ENCODE data around the gene SDHAF4.
"Not testable (repeated sequence)": the region's sequence is repeated elsewhere in the genome, so short reads cannot be mapped to it uniquely, and the experiment has no call there.

SDHAF4 gene

GRCh38 chr6:70566751-70567382, at the start of gene SDHAF4:
SDHAF4 (plus strand) TSS chr6:70566930; CDS start chr6:70566941, 11 bp downstream.
- peak; percentile 89 for DNase-seq (ENCODE audit: low read depth)

GRCh38 chr6:70518723-70519122, 48.0 kb upstream of the SDHAF4 start:
- DNase-seq (ENCODE audit: low read depth): no peak

- DNase-seq (ENCODE audit: low read depth): no peak
These were observed 46.2 kb upstream of the SDHAF4 start for GRCh38 chr6:70520575-70520974.

GRCh38 chr6:70524721-70525286, 41.9 kb upstream of the SDHAF4 start:
- no peak for DNase-seq (ENCODE audit: low read depth)

- DNase-seq (ENCODE audit: low read depth): no peak
These were observed 39.5 kb upstream of the SDHAF4 start for GRCh38 chr6:70527071-70527737.

- DNase-seq (ENCODE audit: low read depth): no peak
These were observed 36.7 kb upstream of the SDHAF4 start for GRCh38 chr6:70530023-70530422.

- no peak for DNase-seq (ENCODE audit: low read depth)
These were observed 35.6 kb upstream of the SDHAF4 start for GRCh38 chr6:70531133-70531532.

GRCh38 chr6:70537266-70537665, 29.5 kb upstream of the SDHAF4 start:
- no peak for DNase-seq (ENCODE audit: low read depth)

GRCh38 chr6:70538376-70538775, 28.4 kb upstream of the SDHAF4 start:
- DNase-seq (ENCODE audit: low read depth): no peak

- no peak for DNase-seq (ENCODE audit: low read depth)
These were observed 19.4 kb upstream of the SDHAF4 start for GRCh38 chr6:70547313-70547712.

- DNase-seq (ENCODE audit: low read depth): no peak
These were observed 18.8 kb upstream of the SDHAF4 start for GRCh38 chr6:70547905-70548304.

GRCh38 chr6:70549327-70549726, 17.4 kb upstream of the SDHAF4 start:
- no peak for DNase-seq (ENCODE audit: low read depth)

- DNase-seq (ENCODE audit: low read depth): no peak
These were observed 15.2 kb upstream of the SDHAF4 start for GRCh38 chr6:70551566-70551965.

- DNase-seq (ENCODE audit: low read depth): not testable (repeated sequence)
These were observed 14.3 kb upstream of the SDHAF4 start for GRCh38 chr6:70552286-70552940.

GRCh38 chr6:70552974-70553373, 13.8 kb upstream of the SDHAF4 start:
- DNase-seq (ENCODE audit: low read depth): no peak

- DNase-seq (ENCODE audit: low read depth): no peak
These were observed 8.7 kb upstream of the SDHAF4 start for GRCh38 chr6:70557998-70558397.

- not testable (repeated sequence) for DNase-seq (ENCODE audit: low read depth)
These were observed 4.3 kb upstream of the SDHAF4 start for GRCh38 chr6:70562401-70562800.

- no peak for DNase-seq (ENCODE audit: low read depth)
These were observed 3.2 kb upstream of the SDHAF4 start for GRCh38 chr6:70563530-70563929.

- no peak for DNase-seq (ENCODE audit: low read depth)
These were observed 7.9 kb downstream of the SDHAF4 start for GRCh38 chr6:70574643-70575042.

- no peak for DNase-seq (ENCODE audit: low read depth)
These were observed 9.3 kb downstream of the SDHAF4 start for GRCh38 chr6:70575899-70576495.

- DNase-seq (ENCODE audit: low read depth): no peak
These were observed 19.4 kb downstream of the SDHAF4 start for GRCh38 chr6:70586114-70586513.

- DNase-seq (ENCODE audit: low read depth): no peak
These were observed 23.7 kb downstream of the SDHAF4 start for GRCh38 chr6:70590400-70590799.
